GM23338 (cell line): Measurements from ENCODE around the gene SRGAP2C.
"Not testable (repeated sequence)": the region's sequence is repeated elsewhere in the genome, so short reads cannot be mapped to it uniquely, and the experiment has no call there.

Source experiments
- CTCF ChIP-seq, 2 experiments: fragments of 200-600 bp in 1 of 2; sonication (generic) in 1 of 2; conservative IDR thresholded peaks; 2 replicates each; pipeline versions ENCODE4 v1.5.1 to v1.6.1; 2016 to 2017; ENCODE audit warnings: antibody characterized with exemption in 2 of 2, low read depth in 2 of 2, mild to moderate bottlenecking in 2 of 2, moderate library complexity in 1 of 2
- EZH2 ChIP-seq: fragments of 200-600 bp; sonication (generic); IDR thresholded peaks from one replicate; pipeline ENCODE4 v1.8.0; 2017; ENCODE audit warnings: antibody characterized with exemption, mild to moderate bottlenecking, low read depth; ENCODE audit not compliant: unreplicated experiment
- POLR2AphosphoS5 ChIP-seq: IDR thresholded peaks from 2 replicates; pipeline ENCODE4 v1.6.1; 2016; ENCODE audit warnings: antibody characterized with exemption, low read depth

- TF ChIP-seq CTCF (conservative IDR thresholded peaks at IDR 0.05; ENCODE audit: low read depth in 2 of 2); EZH2; POLR2AphosphoS5: not testable (repeated sequence)
Observed at GRCh38 chr1:121400541-121401310, 216.0 kb downstream of the SRGAP2C start.
